Fibroblast of villous mesenchyme (primary cell): ENCODE results near the gene GJD4. TPM values are rescaled to one million over a fixed set of nuclear protein-coding genes. Genes with fewer than 3 reads are reported as not detected.

ENCODE experiments used
- DNase-seq: peaks from one replicate; pipeline ENCODE4 v3.0.0-alpha.2; 2010; ENCODE audit warnings: low read depth
- H3K4me3 ChIP-seq: 2 replicates; pipeline ENCODE4 v1.5.1; 2011; ENCODE audit warnings: low read depth, mild to moderate bottlenecking, low read length
- total RNA-seq: library from RNA; depleted of rRNA; stranded (reverse); fragments of >200 nt; gene quantifications from 2 replicates; pipeline ENCODE4 v1.2.3, GENCODE V29; 2012
- TF ChIP-seq, protein P1 (sequence below): IDR thresholded peaks from 2 replicates; pipeline ENCODE4 v1.5.1; 2012; ENCODE audit warnings: low read depth, mild to moderate bottlenecking, low read length; ENCODE audit not compliant: insufficient read depth

Gene GJD4
- total RNA-seq, 1 donor, result not detected

GRCh38 chr10:35639021-35639727 is 34.0 kb downstream of the GJD4 start:
- H3K4me3 ChIP-seq, result peak overlapping the region; percentile 65
- DNase-seq, result no peak
- TF ChIP-seq, protein P1, sequence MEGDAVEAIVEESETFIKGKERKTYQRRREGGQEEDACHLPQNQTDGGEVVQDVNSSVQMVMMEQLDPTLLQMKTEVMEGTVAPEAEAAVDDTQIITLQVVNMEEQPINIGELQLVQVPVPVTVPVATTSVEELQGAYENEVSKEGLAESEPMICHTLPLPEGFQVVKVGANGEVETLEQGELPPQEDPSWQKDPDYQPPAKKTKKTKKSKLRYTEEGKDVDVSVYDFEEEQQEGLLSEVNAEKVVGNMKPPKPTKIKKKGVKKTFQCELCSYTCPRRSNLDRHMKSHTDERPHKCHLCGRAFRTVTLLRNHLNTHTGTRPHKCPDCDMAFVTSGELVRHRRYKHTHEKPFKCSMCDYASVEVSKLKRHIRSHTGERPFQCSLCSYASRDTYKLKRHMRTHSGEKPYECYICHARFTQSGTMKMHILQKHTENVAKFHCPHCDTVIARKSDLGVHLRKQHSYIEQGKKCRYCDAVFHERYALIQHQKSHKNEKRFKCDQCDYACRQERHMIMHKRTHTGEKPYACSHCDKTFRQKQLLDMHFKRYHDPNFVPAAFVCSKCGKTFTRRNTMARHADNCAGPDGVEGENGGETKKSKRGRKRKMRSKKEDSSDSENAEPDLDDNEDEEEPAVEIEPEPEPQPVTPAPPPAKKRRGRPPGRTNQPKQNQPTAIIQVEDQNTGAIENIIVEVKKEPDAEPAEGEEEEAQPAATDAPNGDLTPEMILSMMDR, result no peak

- H3K4me3 ChIP-seq, result peak overlapping the region; percentile 65
- DNase-seq, result peak; percentile 33
- TF ChIP-seq, protein P1, result no peak
Observed at GRCh38 chr10:35639728-35640401, 34.7 kb downstream of the GJD4 start.

- H3K4me3 ChIP-seq, result peak overlapping the region; percentile 65
- TF ChIP-seq, protein P1, result peak; percentile 21
- peak; percentile 73 for DNase-seq
Observed at GRCh38 chr10:35640474-35640873, 35.3 kb downstream of the GJD4 start.

GRCh38 chr10:35640951-35641675 is 36.0 kb downstream of the GJD4 start:
- TF ChIP-seq, protein P1, result no peak
- DNase-seq, result peak; percentile 83
- H3K4me3 ChIP-seq, result peak overlapping the region; percentile 73

- peak overlapping the region; percentile 73 for H3K4me3 ChIP-seq
- peak; percentile 36 for DNase-seq
- TF ChIP-seq, protein P1, result no peak
Observed at GRCh38 chr10:35641676-35642034, 36.5 kb downstream of the GJD4 start.

DNA sequence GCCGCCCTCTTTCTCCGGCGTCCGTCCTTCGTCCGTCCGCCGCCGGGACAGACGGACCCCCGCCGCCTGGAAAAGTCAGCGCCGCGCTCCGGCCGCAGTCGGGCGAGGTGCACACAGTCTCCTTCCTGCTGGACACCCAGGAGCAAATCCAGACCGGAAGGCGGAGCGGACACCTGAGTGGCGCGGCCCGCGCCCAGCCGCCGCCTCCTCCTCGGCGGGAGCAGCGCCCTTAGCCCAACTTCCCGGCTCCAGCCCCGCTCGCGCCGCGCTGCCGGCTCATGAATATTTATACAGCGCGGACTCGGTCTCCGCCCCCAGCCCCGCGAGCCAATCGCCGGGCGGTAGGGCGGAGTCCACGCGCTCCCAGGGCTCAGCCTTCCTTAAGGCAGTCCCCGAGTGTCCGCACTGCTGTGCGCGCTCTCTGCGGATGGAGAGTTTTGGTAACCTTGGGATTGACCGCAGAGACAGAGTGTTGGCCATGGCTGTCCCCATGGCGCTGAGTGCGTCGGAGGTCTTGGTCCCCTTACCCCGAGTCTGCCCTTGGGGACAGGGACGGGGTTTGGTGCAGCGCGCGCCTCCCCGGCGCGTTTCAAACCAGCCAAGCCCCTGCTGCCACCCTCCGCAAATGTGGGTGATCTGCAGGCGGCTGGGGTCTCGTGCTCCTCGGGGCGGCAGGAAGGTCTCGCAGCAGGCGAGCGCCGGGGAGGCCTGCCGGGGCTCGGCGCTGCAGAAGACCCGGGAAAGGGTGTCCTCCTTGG is 37.1 kb downstream of the GJD4 start, which contains the start of gene FZD8:
FZD8 (minus strand) TSS at position 262 of the 758 bp plus-strand sequence. CDS start 867 bp downstream, outside the sequence.
- DNase-seq, result peak; percentile 93
- TF ChIP-seq, protein P1, result no peak
- H3K4me3 ChIP-seq, result peak within 1 kb of the TSS; percentile 73
